Tibial nerve (tissue), 4 donors: ENCODE results near the gene RRM2. TPM values are rescaled to one million over a fixed set of nuclear protein-coding genes. Genes with fewer than 3 reads are reported as not detected.
A peak's percentile ranks its signal among the peaks of the same experiment; 100 is the strongest.

Source experiments
- DNase-seq, 2 donors: peaks; one replicate each; pipeline ENCODE4 v3.0.0-alpha.2; 2019; ENCODE audit warnings: low spot score in 2 of 2
- H3K27ac ChIP-seq, 4 donors: fragments of 200-600 bp; sonication (generic) in 3 of 4; one replicate each; pipeline ENCODE4 v1.5.1; 2017 to 2019; ENCODE audit warnings: mild to moderate bottlenecking in 1 of 4
- H3K27me3 ChIP-seq, 2 donors: fragments of 200-600 bp; sonication (generic) in 1 of 2; one replicate each; pipeline versions ENCODE4 v1.5.1 to v1.6.0; 2017 to 2019
- H3K36me3 ChIP-seq, 3 donors: fragments of 200-600 bp; sonication (generic); one replicate each; pipeline ENCODE4 v1.5.1; 2018 to 2019
- H3K4me1 ChIP-seq, 4 donors: fragments of 200-600 bp; sonication (generic) in 3 of 4; one replicate each; pipeline ENCODE4 v1.5.1; 2017 to 2019
- H3K4me3 ChIP-seq, 4 donors: fragments of 200-600 bp; sonication (generic) in 3 of 4; one replicate each; pipeline ENCODE4 v1.5.1; 2017 to 2019; ENCODE audit warnings: mild to moderate bottlenecking in 1 of 4, moderate library complexity in 1 of 4
- H3K9me3 ChIP-seq, 4 donors: fragments of 200-600 bp; sonication (generic) in 3 of 4; one replicate each; pipeline ENCODE4 v1.5.1; 2017 to 2019
- CTCF ChIP-seq, 5 experiments: fragments of 200-600 bp in 3 of 5; fragments of 450-650 bp in 2 of 5; sonication (generic) in 3 of 5; IDR thresholded peaks; one replicate each; pipeline ENCODE4 v1.5.1; 2016 to 2019; ENCODE audit warnings: antibody characterized with exemption in 5 of 5, mild to moderate bottlenecking in 3 of 5, moderate library complexity in 2 of 5
- EP300 ChIP-seq, 2 donors: sonication (generic); formaldehyde crosslinking; IDR thresholded peaks; one replicate each; pipeline ENCODE4 v1.6.1; 2017; ENCODE audit warnings: antibody characterized with exemption in 2 of 2, mild to moderate bottlenecking in 1 of 2
- POLR2A ChIP-seq, 2 donors: fragments of 450-650 bp; IDR thresholded peaks; one replicate each; pipeline ENCODE4 v1.6.1; 2017; ENCODE audit warnings: antibody characterized with exemption in 2 of 2, mild to moderate bottlenecking in 2 of 2, moderate library complexity in 2 of 2
- WGBS, 2 donors: methylation state at CpG; one replicate each; pipeline ENCODE4 v1.1.5; 2018; 5-methylcytosine and 5-hydroxymethylcytosine counted together
- total RNA-seq, 4 donors: library from RNA; depleted of rRNA; stranded (reverse); fragments of >200 nt; gene quantifications; one replicate each; pipeline ENCODE4 v1.1.0, GENCODE V29; 2016

Gene RRM2
- total RNA-seq, 4 donors from 2014 or later: 0.59 to 0.60 TPM; not detected in 2

GRCh38 chr2:10076988-10077527 lies 45.5 kb upstream of the RRM2 start:
- WGBS, 2 donors: 83 to 91% methylated on average over 5 of the region's 5 CpGs
- Histone ChIP-seq H3K9me3 (no peaks in the 10 kb centered on the region), H3K4me1 (peaks cover 0 to 46% (median 12%) of the 10 kb centered on the region in 4 donors), H3K27ac (no peak overlapping the region), H3K36me3 (no peaks in the 10 kb centered on the region), H3K27me3 (peaks cover 0 to 24% of the 10 kb centered on the region in 2 donors), H3K4me3 (no peak overlapping the region)
- no peak for DNase-seq
- TF ChIP-seq CTCF (IDR thresholded peaks at IDR 0.05) (no peak), POLR2A (IDR thresholded peaks at IDR 0.05) (no peak), EP300 (IDR thresholded peaks at IDR 0.05) (no peak)

GRCh38 chr2:10078001-10078400 lies 44.5 kb upstream of the RRM2 start:
- Histone ChIP-seq H3K36me3 (no peaks in the 10 kb centered on the region), H3K27ac (no peak overlapping the region), H3K4me1 (peaks cover 0 to 37% (median 8%) of the 10 kb centered on the region in 4 donors), H3K27me3 (peaks cover 0 to 33% of the 10 kb centered on the region in 2 donors), H3K4me3 (no peak overlapping the region), H3K9me3 (no peaks in the 10 kb centered on the region)
- TF ChIP-seq EP300 (IDR thresholded peaks at IDR 0.05) (no peak), CTCF (IDR thresholded peaks at IDR 0.05) (no peak), POLR2A (IDR thresholded peaks at IDR 0.05) (no peak)
- no peak for DNase-seq
- 63 to 70% methylated on average over 7 of the region's 7 CpGs for WGBS, 2 donors

GRCh38 chr2:10078704-10079265 lies 43.8 kb upstream of the RRM2 start:
- no peak for DNase-seq
- Histone ChIP-seq H3K27me3 (peaks cover 0 to 39% of the 10 kb centered on the region in 2 donors), H3K36me3 (no peaks in the 10 kb centered on the region), H3K4me3 (peak overlapping the region in 3 of 4 donors; percentile 38 to 68 (median 55)), H3K27ac (peak overlapping the region; percentile 68 to 88 (median 71)), H3K4me1 (peaks cover 0 to 33% (median 8%) of the 10 kb centered on the region in 4 donors), H3K9me3 (no peaks in the 10 kb centered on the region)
- no peak for TF ChIP-seq CTCF (IDR thresholded peaks at IDR 0.05)
- TF ChIP-seq POLR2A (IDR thresholded peaks at IDR 0.05): no peak
- no peak for TF ChIP-seq EP300 (IDR thresholded peaks at IDR 0.05)
- 15% methylated on average over 12 of the region's 12 CpGs for WGBS, 2 donors

- TF ChIP-seq CTCF (IDR thresholded peaks at IDR 0.05) (no peak), EP300 (IDR thresholded peaks at IDR 0.05) (no peak), POLR2A (IDR thresholded peaks at IDR 0.05) (no peak)
- Histone ChIP-seq H3K27me3 (peaks cover 0 to 44% of the 10 kb centered on the region in 2 donors), H3K4me1 (peaks cover 0 to 33% (median 8%) of the 10 kb centered on the region in 4 donors), H3K9me3 (no peaks in the 10 kb centered on the region), H3K4me3 (peak overlapping the region in 3 of 4 donors; percentile 38 to 68 (median 55)), H3K27ac (peak overlapping the region; percentile 68 to 88 (median 71)), H3K36me3 (no peaks in the 10 kb centered on the region)
- WGBS, 2 donors: 0 to 2% methylated on average over 12 to 47 of the region's 53 CpGs
- peak in 1 of 2 donors; percentile 32 for DNase-seq
Observed at GRCh38 chr2:10079266-10079869, 43.2 kb upstream of the RRM2 start.
